K562 (cell line): ENCODE measurements around the gene KITLG. TPM values are rescaled to one million over a fixed set of nuclear protein-coding genes. Genes with fewer than 3 reads are reported as not detected.

Experiments
- FOS ChIP-seq: IDR thresholded peaks from 3 replicates; pipeline ENCODE4 v1.6.1; 2011; ENCODE audit not compliant: insufficient read length; ENCODE audit errors: extremely low read depth
- MEF2D ChIP-seq: conservative IDR thresholded peaks from 2 replicates; pipeline ENCODE4 v1.6.1; 2016; ENCODE audit warnings: low read depth, missing genetic modification characterization, missing compliant biosample characterization
- polyA plus RNA-seq, 8 experiments: library from polyadenylated mRNA; depleted of rRNA in 4 of 8; stranded (reverse) in 5 of 8; unstranded in 3 of 8; fragments of >200 nt; fragmentation: Nextera tagmentation in 2 of 8; fragmentation: Illumina TruSeq in 1 of 8; extraction: Ambion mirVana in 2 of 8; extraction: Trizol in 1 of 8; gene quantifications; 2 replicates each; pipeline versions ENCODE4 v1.2.1 to v1.2.3, GENCODE V29; 2011 to 2014; ENCODE audit warnings: inconsistent platforms in 1 of 8, missing spikeins in 1 of 8
- total RNA-seq, 7 experiments: library from RNA; depleted of rRNA in 6 of 7; stranded (reverse); fragments of >200 nt in 6 of 7; fragmentation: Illumina TruSeq in 2 of 7; extraction: Trizol in 2 of 7; gene quantifications; 2 replicates each; pipeline versions ENCODE4 v1.2.1 to v1.2.3, GENCODE V29; 2011 to 2021; ENCODE audit warnings: low replicate concordance in 1 of 7
- TF ChIP-seq, protein P1 (sequence below): sonication (generic); formaldehyde crosslinking; IDR thresholded peaks from 2 replicates; pipeline ENCODE4 v1.9.0; 2022; ENCODE audit warnings: mild to moderate bottlenecking, missing genetic modification reagents
- TF ChIP-seq, protein P2 (sequence below), 2 experiments: fragments of 450-650 bp; IDR thresholded peaks; 2 replicates each; pipeline ENCODE4 v1.6.1; 2016; ENCODE audit warnings: mild to moderate bottlenecking in 2 of 2, borderline replicate concordance in 1 of 2, low read depth in 1 of 2, moderate library complexity in 1 of 2
- TF ChIP-seq, protein P3 (sequence below): fragments of 200-400 bp; formaldehyde crosslinking; IDR thresholded peaks from 2 replicates; pipeline ENCODE4 v1.6.1; 2017; ENCODE audit warnings: mild to moderate bottlenecking, low read depth, low read length, moderate library complexity

The KITLG gene
- total and polyA plus RNA-seq, 9 of the 15 experiments (the other 6 are each of a cell fraction or from before 2014, with no cell fraction given), result 0.04 to 0.09 (median 0.04) TPM; not detected in 6

DNA sequence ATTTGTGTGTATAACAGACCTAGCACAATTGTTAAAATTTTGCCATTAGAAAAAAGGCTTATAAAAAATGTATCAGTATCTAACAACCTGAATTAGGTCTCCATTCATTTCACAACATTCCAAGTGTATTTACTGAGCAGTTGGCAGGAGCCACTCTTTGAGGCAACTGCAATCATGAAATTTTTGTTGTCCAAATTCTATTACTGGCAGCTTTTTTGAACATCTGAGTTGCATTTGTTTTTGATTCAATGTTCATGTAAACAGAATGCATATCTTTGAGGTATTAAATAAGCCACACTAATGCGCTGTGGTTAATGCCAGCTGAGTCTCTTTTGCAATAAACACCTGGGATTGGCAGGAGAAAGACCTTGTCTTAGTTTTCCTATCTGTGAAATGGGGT lies 8.7 kb downstream of the KITLG start (continued):
- TF ChIP-seq, protein P1, sequence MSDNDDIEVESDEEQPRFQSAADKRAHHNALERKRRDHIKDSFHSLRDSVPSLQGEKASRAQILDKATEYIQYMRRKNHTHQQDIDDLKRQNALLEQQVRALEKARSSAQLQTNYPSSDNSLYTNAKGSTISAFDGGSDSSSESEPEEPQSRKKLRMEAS (CRISPR knock-in tag), result no peak
- TF ChIP-seq FOS (no peak), MEF2D (no peak)
- TF ChIP-seq, protein P2, sequence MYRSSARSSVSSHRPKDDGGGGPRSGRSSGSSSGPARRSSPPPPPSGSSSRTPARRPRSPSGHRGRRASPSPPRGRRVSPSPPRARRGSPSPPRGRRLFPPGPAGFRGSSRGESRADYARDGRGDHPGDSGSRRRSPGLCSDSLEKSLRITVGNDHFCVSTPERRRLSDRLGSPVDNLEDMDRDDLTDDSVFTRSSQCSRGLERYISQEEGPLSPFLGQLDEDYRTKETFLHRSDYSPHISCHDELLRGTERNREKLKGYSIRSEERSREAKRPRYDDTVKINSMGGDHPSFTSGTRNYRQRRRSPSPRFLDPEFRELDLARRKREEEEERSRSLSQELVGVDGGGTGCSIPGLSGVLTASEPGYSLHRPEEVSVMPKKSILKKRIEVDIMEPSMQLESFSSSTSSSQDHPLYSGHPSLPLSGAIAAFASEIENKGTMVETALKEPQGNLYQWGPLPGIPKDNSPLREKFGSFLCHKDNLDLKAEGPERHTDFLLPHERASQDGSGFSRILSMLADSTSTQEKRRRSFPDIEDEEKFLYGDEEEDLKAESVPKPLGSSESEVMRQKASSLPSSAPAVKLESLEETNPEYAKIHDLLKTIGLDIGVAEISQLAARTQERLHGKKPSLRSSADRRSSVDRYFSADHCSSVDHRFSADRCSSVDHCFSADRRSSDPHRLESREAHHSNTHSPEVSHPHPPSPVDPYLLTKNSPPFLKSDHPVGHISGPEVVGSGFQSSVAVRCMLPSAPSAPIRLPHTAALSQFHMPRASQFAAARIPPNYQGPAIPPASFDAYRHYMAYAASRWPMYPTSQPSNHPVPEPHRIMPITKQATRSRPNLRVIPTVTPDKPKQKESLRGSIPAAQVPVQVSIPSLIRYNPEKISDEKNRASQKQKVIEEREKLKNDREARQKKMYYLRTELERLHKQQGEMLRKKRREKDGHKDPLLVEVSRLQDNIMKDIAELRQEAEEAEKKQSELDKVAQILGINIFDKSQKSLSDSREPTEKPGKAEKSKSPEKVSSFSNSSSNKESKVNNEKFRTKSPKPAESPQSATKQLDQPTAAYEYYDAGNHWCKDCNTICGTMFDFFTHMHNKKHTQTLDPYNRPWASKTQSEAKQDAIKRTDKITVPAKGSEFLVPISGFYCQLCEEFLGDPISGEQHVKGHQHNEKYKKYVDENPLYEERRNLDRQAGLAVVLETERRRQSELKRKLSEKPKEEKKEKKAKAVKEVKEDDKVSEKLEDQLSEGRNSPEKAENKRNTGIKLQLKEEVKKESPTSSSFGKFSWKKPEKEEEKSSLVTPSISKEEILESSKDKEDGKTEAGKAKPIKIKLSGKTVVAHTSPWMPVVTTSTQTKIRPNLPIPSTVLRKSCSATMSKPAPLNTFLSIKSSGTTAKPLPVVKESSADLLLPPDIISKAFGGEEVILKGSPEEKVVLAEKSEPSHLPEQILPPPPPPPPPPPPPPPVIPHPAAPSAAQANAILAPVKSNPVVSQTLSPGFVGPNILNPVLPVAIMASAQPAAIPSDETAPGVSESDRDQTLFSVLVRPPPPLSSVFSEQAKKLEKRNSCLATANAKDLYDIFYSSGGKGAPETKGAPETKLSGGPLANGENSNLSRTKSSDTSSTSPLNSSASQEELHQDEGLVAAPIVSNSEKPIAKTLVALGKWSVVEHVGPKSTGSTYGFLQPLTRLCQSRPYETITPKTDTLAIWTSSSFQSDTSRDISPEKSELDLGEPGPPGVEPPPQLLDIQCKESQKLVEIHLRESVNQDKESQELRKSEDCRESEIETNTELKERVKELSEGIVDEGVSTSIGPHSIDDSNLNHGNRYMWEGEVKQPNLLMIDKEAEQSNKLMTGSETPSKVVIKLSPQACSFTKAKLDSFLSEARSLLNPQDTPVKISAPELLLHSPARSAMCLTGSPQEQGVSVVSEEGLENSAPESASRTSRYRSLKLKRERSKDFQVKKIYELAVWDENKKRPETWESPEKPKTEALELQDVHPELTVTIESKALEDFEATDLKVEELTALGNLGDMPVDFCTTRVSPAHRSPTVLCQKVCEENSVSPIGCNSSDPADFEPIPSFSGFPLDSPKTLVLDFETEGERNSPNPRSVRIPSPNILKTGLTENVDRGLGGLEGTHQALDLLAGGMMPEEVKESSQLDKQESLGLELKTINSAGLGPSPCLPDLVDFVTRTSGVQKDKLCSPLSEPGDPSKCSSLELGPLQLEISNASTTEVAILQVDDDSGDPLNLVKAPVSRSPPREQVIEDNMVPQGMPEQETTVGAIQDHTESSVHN (IDR thresholded peaks at IDR 0.05; ENCODE audit: borderline replicate concordance in 1 of 2, low read depth in 1 of 2), result no peak
- TF ChIP-seq, protein P3, sequence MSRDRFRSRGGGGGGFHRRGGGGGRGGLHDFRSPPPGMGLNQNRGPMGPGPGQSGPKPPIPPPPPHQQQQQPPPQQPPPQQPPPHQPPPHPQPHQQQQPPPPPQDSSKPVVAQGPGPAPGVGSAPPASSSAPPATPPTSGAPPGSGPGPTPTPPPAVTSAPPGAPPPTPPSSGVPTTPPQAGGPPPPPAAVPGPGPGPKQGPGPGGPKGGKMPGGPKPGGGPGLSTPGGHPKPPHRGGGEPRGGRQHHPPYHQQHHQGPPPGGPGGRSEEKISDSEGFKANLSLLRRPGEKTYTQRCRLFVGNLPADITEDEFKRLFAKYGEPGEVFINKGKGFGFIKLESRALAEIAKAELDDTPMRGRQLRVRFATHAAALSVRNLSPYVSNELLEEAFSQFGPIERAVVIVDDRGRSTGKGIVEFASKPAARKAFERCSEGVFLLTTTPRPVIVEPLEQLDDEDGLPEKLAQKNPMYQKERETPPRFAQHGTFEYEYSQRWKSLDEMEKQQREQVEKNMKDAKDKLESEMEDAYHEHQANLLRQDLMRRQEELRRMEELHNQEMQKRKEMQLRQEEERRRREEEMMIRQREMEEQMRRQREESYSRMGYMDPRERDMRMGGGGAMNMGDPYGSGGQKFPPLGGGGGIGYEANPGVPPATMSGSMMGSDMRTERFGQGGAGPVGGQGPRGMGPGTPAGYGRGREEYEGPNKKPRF, result no peak
